GM19025 (cell line): ENCODE measurements around the gene FAM167B.
"Not testable (repeated sequence)": the region's sequence is repeated elsewhere in the genome, so short reads cannot be mapped to it uniquely, and the experiment has no call there.

Experiments used
- ATAC-seq: cut with Tn5 transposase; IDR thresholded peaks from one replicate; pipeline ENCODE4 v1.9.1; 2021; ENCODE audit warnings: mild to moderate bottlenecking, low read depth, moderate library complexity; ENCODE audit not compliant: unreplicated experiment

The FAM167B gene

GRCh38 chr1:32291708-32292538 is 44.9 kb downstream of the FAM167B start, which contains the start of gene HDAC1:
HDAC1 (plus strand) TSS chr1:32292083; CDS start chr1:32292170, 87 bp downstream.
- ATAC-seq = peak; percentile 99

GRCh38 chr1:32298211-32298610 is 51.2 kb downstream of the FAM167B start:
- ATAC-seq = not testable (repeated sequence)
